ENCODE data around the gene GAB2. TPM values are rescaled to one million over a fixed set of nuclear protein-coding genes. Genes with fewer than 3 reads are reported as not detected.

GAB2 gene
- total and polyA plus RNA-seq, 10 of the 15 experiments (the other 5 are each of a cell fraction or from before 2014, with no cell fraction given) = 0.69 to 12.6 (median 3.8) TPM

- no peak for TF ChIP-seq GABPA (IDR thresholded peaks at IDR 0.05; ENCODE audit: low read depth)
Measured at GRCh38 chr11:78376858-78377257, 40.8 kb downstream of the GAB2 start (continued).

- no peaks in the 10 kb centered on the region for H3K36me3 ChIP-seq (ENCODE audit: control insufficient read depth in 2 of 2, insufficient read depth in 2 of 2, low read length in 1 of 2)
- H3K27me3 ChIP-seq (replicated peaks in 1 of 2; ENCODE audit: control insufficient read depth in 2 of 2, insufficient read depth in 2 of 2, low read length in 1 of 2) = no peaks in the 10 kb centered on the region
- H3K4me3 ChIP-seq = no peak overlapping the region
- CTCF ChIA-PET = interaction anchor here (1.2 to 2.3 kb wide), 3 partner anchors 8 to 190 kb away, joined by 3 to 9 read pairs (median 3); no protein-coding TSS in a partner anchor
- H2AFZ ChIP-seq (ENCODE audit: control insufficient read depth, low read depth, low read length) = no peak overlapping the region
- ATAC-seq = no peak
- DNase-seq (ENCODE audit: low read depth, low spot score) = no peak
- no peaks in the 10 kb centered on the region for H3K79me2 ChIP-seq (ENCODE audit: control insufficient read depth, insufficient read depth, low read length)
- TF ChIP-seq JUND (IDR thresholded peaks at IDR 0.05; ENCODE audit: low read depth, low read length) (no peak), CUX1 (IDR thresholded peaks at IDR 0.05; ENCODE audit: insufficient replicate concordance, low read depth, low read length) (no peak), POU2F2 (IDR thresholded peaks at IDR 0.05; ENCODE audit: borderline replicate concordance, low read depth, low read length) (no peak), NFXL1 (IDR thresholded peaks at IDR 0.05; ENCODE audit: borderline replicate concordance) (no peak), YY1 (IDR thresholded peaks at IDR 0.05; ENCODE audit: low read depth, low read length) (no peak), ATF7 (IDR thresholded peaks at IDR 0.05; ENCODE audit: low read depth) (no peak), NR2F1 (conservative IDR thresholded peaks at IDR 0.05) (no peak), MTA3 (IDR thresholded peaks at IDR 0.05; ENCODE audit: borderline replicate concordance, low read length) (no peak)
- POLR2A ChIA-PET = no interaction called here
- 80% methylated on average over 3 of the region's 3 CpGs for whole genome bisulfite sequencing (ENCODE audit: insufficient coverage, insufficient replicate concordance, low lambda C conversion rate, missing lambda C conversion rate)
- RAD21 ChIA-PET (ENCODE audit: unreplicated experiment) = interaction anchor here (1.1 kb wide), 1 partner anchor 64 kb away, joined by 4 read pairs; no protein-coding TSS in a partner anchor
- intact Hi-C loops (cut with micrococcal nuclease; ENCODE audit: unreplicated experiment) = no loop called here
- no peak overlapping the region for H3K9ac ChIP-seq (ENCODE audit: control insufficient read depth, insufficient read depth, low read length)
- SMC1A ChIA-PET (ENCODE audit: uncharacterized antibody, unreplicated experiment) = interaction anchor here (0.6 kb wide), 1 partner anchor 262 kb away, joined by 3 read pairs; no protein-coding TSS in a partner anchor
- FAIRE-seq = no peak
- H3K27ac ChIP-seq (ENCODE audit: control insufficient read depth, insufficient read depth) = no peak overlapping the region
- peaks cover 3% of the 10 kb centered on the region; the same call in 2 of the 3 replicates for H3K9me3 ChIP-seq (replicated peaks; ENCODE audit: control insufficient read depth, insufficient read depth, low read length)
- no TSS peak for BruUV-seq (replicated peaks)
- H3K4me1 ChIP-seq (ENCODE audit: control insufficient read depth, insufficient read depth, low read length) = no peaks in the 10 kb centered on the region
- no peaks in the 10 kb centered on the region for H4K20me1 ChIP-seq (ENCODE audit: control insufficient read depth, insufficient read depth)
- in situ Hi-C loops (cut with MboI) = no loop called here
- no peak overlapping the region for H3K4me2 ChIP-seq (ENCODE audit: control insufficient read depth, insufficient read depth)
Measured at GRCh38 chr11:78374917-78375316, 42.7 kb downstream of the GAB2 start.
